Amniotic stem cell (primary cell): ENCODE measurements around the gene OR4E2.
A peak's percentile ranks its signal among the peaks of the same experiment; 100 is the strongest.
"Not testable (repeated sequence)": the region's sequence is repeated elsewhere in the genome, so short reads cannot be mapped to it uniquely, and the experiment has no call there.

Experiments
- DNase-seq: peaks from one replicate; lab custom pipeline; 2025; lab: John Stamatoyannopoulos, UW

The OR4E2 gene

GRCh38 chr14:21697662-21698061 lies 44.0 kb downstream of the OR4E2 start:
- DNase-seq, result not testable (repeated sequence)

- DNase-seq, result not testable (repeated sequence)
These were observed 44.9 kb downstream of the OR4E2 start for GRCh38 chr14:21698538-21698937.

- DNase-seq, result no peak
These were observed 45.9 kb downstream of the OR4E2 start for GRCh38 chr14:21699551-21699950.

GRCh38 chr14:21702316-21702715 lies 48.7 kb downstream of the OR4E2 start:
- DNase-seq, result no peak

- DNase-seq, result no peak
These were observed 50.0 kb downstream of the OR4E2 start for GRCh38 chr14:21703357-21704326.

- DNase-seq, result no peak
These were observed 50.7 kb downstream of the OR4E2 start for GRCh38 chr14:21704338-21704737.

- DNase-seq, result peak; percentile 9
These were observed 57.8 kb downstream of the OR4E2 start for GRCh38 chr14:21711360-21711961.

- DNase-seq, result no peak
These were observed 58.4 kb downstream of the OR4E2 start for GRCh38 chr14:21712036-21712435.

- DNase-seq, result no peak
These were observed 60.8 kb downstream of the OR4E2 start for GRCh38 chr14:21714318-21714929.
